ENCODE results near the gene SOX2.

SOX2 gene

GRCh38 chr3:181735911-181736310, 24.2 kb downstream of the SOX2 start:
- H4K8ac ChIP-seq (ENCODE audit: low read length) = no peak overlapping the region
- H3K27me3 ChIP-seq (ENCODE audit: control insufficient read depth in 1 of 2, insufficient read depth in 1 of 2, low read length in 2 of 2) = peaks cover 4 to 15% of the 10 kb centered on the region in 2 experiments
- H3K18ac ChIP-seq (ENCODE audit: low read depth in 1 of 2, low read length in 2 of 2) = no peak overlapping the region
- no peak overlapping the region for H3K4me3 ChIP-seq (ENCODE audit: insufficient read depth in 1 of 2, low read depth in 1 of 2, low read length in 2 of 2)
- no peak overlapping the region for H3K4me2 ChIP-seq (ENCODE audit: low read length, poor library complexity, severe bottlenecking)
- no peaks in the 10 kb centered on the region for H3K9me3 ChIP-seq (ENCODE audit: control insufficient read depth, low read length)
- no peaks in the 10 kb centered on the region for H3K36me3 ChIP-seq (ENCODE audit: control insufficient read depth in 1 of 2, insufficient read depth in 2 of 2, low read depth in 1 of 2, low read length in 2 of 2)
- H4K91ac ChIP-seq (ENCODE audit: low read length) = no peak overlapping the region
- no peaks in the 10 kb centered on the region for H3K79me1 ChIP-seq (replicated peaks; ENCODE audit: low read length, poor library complexity, severe bottlenecking)
- H3K4ac ChIP-seq (ENCODE audit: low read depth in 1 of 2, low read length in 2 of 2) = no peak overlapping the region
- peak overlapping the region in 1 of 2 experiments; percentile 23 for H3K14ac ChIP-seq (ENCODE audit: low read length in 2 of 2)
- H3K27ac ChIP-seq (ENCODE audit: low read length, poor library complexity, severe bottlenecking) = no peak overlapping the region
- H3K23ac ChIP-seq (ENCODE audit: low read length in 2 of 2) = no peak overlapping the region
- no peak overlapping the region for H2BK12ac ChIP-seq (ENCODE audit: low read length in 2 of 2)
- no peak for DNase-seq
- 55% methylated on average over 7 of the region's 7 CpGs for WGBS
- no peaks in the 10 kb centered on the region for H3K4me1 ChIP-seq (ENCODE audit: control insufficient read depth, insufficient read depth, low read depth, low read length)
- no peak overlapping the region for H2BK15ac ChIP-seq (ENCODE audit: low read depth, poor library complexity, severe bottlenecking)
- H2BK5ac ChIP-seq (ENCODE audit: low read depth, low read length, poor library complexity, severe bottlenecking) = no peak overlapping the region
- no peak overlapping the region for H3K9ac ChIP-seq (ENCODE audit: low read length)
- no peak overlapping the region for H2AFZ ChIP-seq (ENCODE audit: low read depth, low read length)
- no peak overlapping the region for H2AK5ac ChIP-seq (ENCODE audit: low read length, severe bottlenecking)
- no peak overlapping the region for H2BK120ac ChIP-seq (ENCODE audit: low read depth, low read length)

- Histone ChIP-seq H3K9ac (ENCODE audit: low read length) (no peak overlapping the region), H3K9me3 (ENCODE audit: control insufficient read depth, low read length) (no peaks in the 10 kb centered on the region)
- WGBS = 91% methylated on average over 4 of the region's 5 CpGs
These were observed 26.8 kb downstream of the SOX2 start for GRCh38 chr3:181738551-181738950.

GRCh38 chr3:181739628-181740027, 27.9 kb downstream of the SOX2 start:
- Histone ChIP-seq H3K27me3 (ENCODE audit: control insufficient read depth in 1 of 2, insufficient read depth in 1 of 2, low read length in 2 of 2) (peaks cover 0 to 10% of the 10 kb centered on the region in 2 experiments), H3K23ac (ENCODE audit: low read length in 2 of 2) (no peak overlapping the region), H2BK15ac (ENCODE audit: low read depth, poor library complexity, severe bottlenecking) (no peak overlapping the region), H2BK12ac (ENCODE audit: low read length in 2 of 2) (no peak overlapping the region), H2AK5ac (ENCODE audit: low read length, severe bottlenecking) (no peak overlapping the region), H3K4me2 (ENCODE audit: low read length, poor library complexity, severe bottlenecking) (no peak overlapping the region), H3K79me1 (replicated peaks; ENCODE audit: low read length, poor library complexity, severe bottlenecking) (no peaks in the 10 kb centered on the region), H3K9me3 (ENCODE audit: control insufficient read depth, low read length) (no peaks in the 10 kb centered on the region), H3K14ac (ENCODE audit: low read length in 2 of 2) (no peak overlapping the region), H3K18ac (ENCODE audit: low read depth in 1 of 2, low read length in 2 of 2) (no peak overlapping the region), H3K4ac (ENCODE audit: low read depth in 1 of 2, low read length in 2 of 2) (no peak overlapping the region), H3K9ac (ENCODE audit: low read length) (no peak overlapping the region), H3K27ac (ENCODE audit: low read length, poor library complexity, severe bottlenecking) (no peak overlapping the region), H3K36me3 (ENCODE audit: control insufficient read depth in 1 of 2, insufficient read depth in 2 of 2, low read depth in 1 of 2, low read length in 2 of 2) (no peaks in the 10 kb centered on the region), H3K4me1 (ENCODE audit: control insufficient read depth, insufficient read depth, low read depth, low read length) (peaks cover 2% of the 10 kb centered on the region), H3K4me3 (ENCODE audit: insufficient read depth in 1 of 2, low read depth in 1 of 2, low read length in 2 of 2) (no peak overlapping the region), H4K91ac (ENCODE audit: low read length) (no peak overlapping the region), H2BK5ac (ENCODE audit: low read depth, low read length, poor library complexity, severe bottlenecking) (no peak overlapping the region), H4K8ac (ENCODE audit: low read length) (no peak overlapping the region), H2BK120ac (ENCODE audit: low read depth, low read length) (no peak overlapping the region), H2AFZ (ENCODE audit: low read depth, low read length) (no peak overlapping the region)
- DNase-seq = no peak
- 83% methylated on average over 3 of the region's 4 CpGs for WGBS

More at GRCh38 chr3:181738551-181738950, 26.8 kb downstream of the SOX2 start:
- H3K18ac ChIP-seq (ENCODE audit: low read depth in 1 of 2, low read length in 2 of 2) = no peak overlapping the region
- H3K4ac ChIP-seq (ENCODE audit: low read depth in 1 of 2, low read length in 2 of 2) = no peak overlapping the region
- no peak overlapping the region for H2AFZ ChIP-seq (ENCODE audit: low read depth, low read length)
- H3K23ac ChIP-seq (ENCODE audit: low read length in 2 of 2) = no peak overlapping the region
- H3K4me1 ChIP-seq (ENCODE audit: control insufficient read depth, insufficient read depth, low read depth, low read length) = peaks cover 2% of the 10 kb centered on the region
- H2BK120ac ChIP-seq (ENCODE audit: low read depth, low read length) = no peak overlapping the region
- no peaks in the 10 kb centered on the region for H3K79me1 ChIP-seq (replicated peaks; ENCODE audit: low read length, poor library complexity, severe bottlenecking)
- H2AK5ac ChIP-seq (ENCODE audit: low read length, severe bottlenecking) = no peak overlapping the region
- no peak overlapping the region for H4K91ac ChIP-seq (ENCODE audit: low read length)
- DNase-seq = no peak
- H3K27me3 ChIP-seq (ENCODE audit: control insufficient read depth in 1 of 2, insufficient read depth in 1 of 2, low read length in 2 of 2) = peaks cover 0 to 12% of the 10 kb centered on the region in 2 experiments
- H4K8ac ChIP-seq (ENCODE audit: low read length) = no peak overlapping the region
- no peak overlapping the region for H2BK15ac ChIP-seq (ENCODE audit: low read depth, poor library complexity, severe bottlenecking)
- no peak overlapping the region for H2BK5ac ChIP-seq (ENCODE audit: low read depth, low read length, poor library complexity, severe bottlenecking)
- H3K27ac ChIP-seq (ENCODE audit: low read length, poor library complexity, severe bottlenecking) = no peak overlapping the region
- H3K4me3 ChIP-seq (ENCODE audit: insufficient read depth in 1 of 2, low read depth in 1 of 2, low read length in 2 of 2) = no peak overlapping the region
- no peak overlapping the region for H3K14ac ChIP-seq (ENCODE audit: low read length in 2 of 2)
- H3K36me3 ChIP-seq (ENCODE audit: control insufficient read depth in 1 of 2, insufficient read depth in 2 of 2, low read depth in 1 of 2, low read length in 2 of 2) = no peaks in the 10 kb centered on the region
- H2BK12ac ChIP-seq (ENCODE audit: low read length in 2 of 2) = no peak overlapping the region
- H3K4me2 ChIP-seq (ENCODE audit: low read length, poor library complexity, severe bottlenecking) = no peak overlapping the region

DNA sequence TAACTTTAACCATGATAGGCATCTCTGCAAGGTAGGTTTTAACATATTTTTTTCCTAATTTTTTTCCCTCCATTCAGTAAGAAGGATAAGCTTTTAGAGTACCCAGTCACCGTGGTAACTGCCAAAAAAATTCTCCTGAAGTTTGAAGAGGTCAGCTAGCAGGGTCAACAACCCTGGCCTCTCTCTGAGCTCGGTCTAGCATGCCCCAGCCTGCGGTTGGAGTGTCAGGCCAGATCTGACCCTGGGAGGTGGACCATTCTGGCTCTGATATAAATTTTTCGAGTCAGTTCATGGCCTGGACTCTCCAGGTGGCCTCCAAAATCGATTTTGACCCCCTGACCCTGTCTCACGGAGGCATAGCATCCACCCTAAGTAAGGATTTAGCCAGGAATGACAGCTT, 29.7 kb downstream of the SOX2 start:
- Histone ChIP-seq H3K9me3 (ENCODE audit: control insufficient read depth, low read length) (no peaks in the 10 kb centered on the region), H2BK15ac (ENCODE audit: low read depth, poor library complexity, severe bottlenecking) (peak overlapping the region; percentile 69), H2AK5ac (ENCODE audit: low read length, severe bottlenecking) (no peak overlapping the region), H3K4me3 (ENCODE audit: insufficient read depth in 1 of 2, low read depth in 1 of 2, low read length in 2 of 2) (no peak overlapping the region), H3K4me2 (ENCODE audit: low read length, poor library complexity, severe bottlenecking) (no peak overlapping the region), H2BK120ac (ENCODE audit: low read depth, low read length) (no peak overlapping the region), H4K91ac (ENCODE audit: low read length) (no peak overlapping the region), H3K79me1 (replicated peaks; ENCODE audit: low read length, poor library complexity, severe bottlenecking) (no peaks in the 10 kb centered on the region), H2BK5ac (ENCODE audit: low read depth, low read length, poor library complexity, severe bottlenecking) (no peak overlapping the region), H3K36me3 (ENCODE audit: control insufficient read depth in 1 of 2, insufficient read depth in 2 of 2, low read depth in 1 of 2, low read length in 2 of 2) (no peaks in the 10 kb centered on the region), H3K18ac (ENCODE audit: low read depth in 1 of 2, low read length in 2 of 2) (no peak overlapping the region), H3K27me3 (ENCODE audit: control insufficient read depth in 1 of 2, insufficient read depth in 1 of 2, low read length in 2 of 2) (peaks cover 0 to 4% of the 10 kb centered on the region in 2 experiments), H3K27ac (ENCODE audit: low read length, poor library complexity, severe bottlenecking) (no peak overlapping the region), H2AFZ (ENCODE audit: low read depth, low read length) (no peak overlapping the region), H3K23ac (ENCODE audit: low read length in 2 of 2) (no peak overlapping the region), H4K8ac (ENCODE audit: low read length) (no peak overlapping the region), H3K4me1 (ENCODE audit: control insufficient read depth, insufficient read depth, low read depth, low read length) (peaks cover 2% of the 10 kb centered on the region), H2BK12ac (ENCODE audit: low read length in 2 of 2) (no peak overlapping the region), H3K14ac (ENCODE audit: low read length in 2 of 2) (no peak overlapping the region), H3K9ac (ENCODE audit: low read length) (no peak overlapping the region), H3K4ac (ENCODE audit: low read depth in 1 of 2, low read length in 2 of 2) (no peak overlapping the region)
- 39% methylated on average over 6 of the region's 6 CpGs for WGBS
- DNase-seq = no peak

All from mesenchymal stem cell (in vitro differentiated cells and primary cell).